HEK293 (cell line): ENCODE results near the gene GTF2IRD1.

ENCODE experiments used
- CTCF ChIA-PET: fragments of 350-600 bp; formaldehyde crosslinking; extraction: SDS; loops from one replicate; lab custom pipeline; 2021; ENCODE audit warnings: antibody characterized with exemption; lab: Yijun Ruan, JAX
- POLR2A ChIA-PET: fragments of 300-600 bp; formaldehyde crosslinking; extraction: SDS; loops from one replicate; lab custom pipeline; 2020; ENCODE audit warnings: antibody characterized with exemption, inconsistent platforms; lab: Yijun Ruan, JAX
- H3K27ac ChIP-seq: fragments of 200-500 bp; sonication (Bioruptor generic); 2 replicates; pipeline ENCODE4 v1.5.1; 2014; ENCODE audit warnings: low read depth, low read length, control low read depth, inconsistent platforms; ENCODE audit errors: extremely low read depth
- H3K36me3 ChIP-seq, 2 experiments: fragments of 200-500 bp in 1 of 2; sonication (Bioruptor generic) in 1 of 2; 1 replicate in 1 of 2; 2 replicates in 1 of 2; pipeline ENCODE4 v1.5.1; 2014 to 2017; ENCODE audit warnings: inconsistent platforms in 2 of 2, low read length in 2 of 2; ENCODE audit not compliant: control insufficient read depth in 2 of 2, insufficient read depth in 1 of 2
- H3K4me1 ChIP-seq: fragments of 200-500 bp; sonication (Bioruptor generic); 2 replicates; pipeline ENCODE4 v1.5.1; 2014; ENCODE audit warnings: mild to moderate bottlenecking, low read length, inconsistent platforms; ENCODE audit not compliant: control insufficient read depth, insufficient read depth
- H3K4me3 ChIP-seq: 2 replicates; pipeline ENCODE4 v1.5.1; 2011; ENCODE audit warnings: low read depth, mild to moderate bottlenecking, control low read depth, low read length, moderate library complexity
- H3K9me3 ChIP-seq: fragments of 200-500 bp; sonication (Bioruptor generic); 2 replicates; pipeline ENCODE4 v1.5.1; 2014; ENCODE audit warnings: low read depth, low read length, inconsistent platforms; ENCODE audit not compliant: control insufficient read depth, insufficient read depth
- FEZF1 ChIP-seq: fragments of 450-650 bp; formaldehyde crosslinking; IDR thresholded peaks from 2 replicates; pipeline ENCODE4 v1.5.1; 2016; ENCODE audit warnings: missing biosample characterization, missing genetic modification characterization
- GLIS1 ChIP-seq: fragments of 450-650 bp; formaldehyde crosslinking; IDR thresholded peaks from 2 replicates; pipeline ENCODE4 v1.5.1; 2016; ENCODE audit warnings: missing biosample characterization, missing genetic modification characterization
- KLF16 ChIP-seq: fragments of 450-650 bp; formaldehyde crosslinking; IDR thresholded peaks from 2 replicates; pipeline ENCODE4 v1.5.1; 2017; ENCODE audit warnings: missing biosample characterization, missing genetic modification characterization
- SP7 ChIP-seq: fragments of 450-650 bp; formaldehyde crosslinking; IDR thresholded peaks from 2 replicates; pipeline ENCODE4 v1.5.1; 2016; ENCODE audit warnings: missing biosample characterization, missing genetic modification characterization
- WT1 ChIP-seq: fragments of 450-650 bp; formaldehyde crosslinking; IDR thresholded peaks from 2 replicates; pipeline ENCODE4 v1.5.1; 2016; ENCODE audit warnings: missing biosample characterization, missing genetic modification characterization
- YY1 ChIP-seq: fragments of 450-650 bp; formaldehyde crosslinking; IDR thresholded peaks from 2 replicates; pipeline ENCODE4 v1.5.1; 2018; ENCODE audit warnings: missing biosample characterization, missing genetic modification characterization
- ZFP69B ChIP-seq: fragments of 450-650 bp; formaldehyde crosslinking; IDR thresholded peaks from 2 replicates; pipeline ENCODE4 v1.5.1; 2016; ENCODE audit warnings: missing biosample characterization, missing genetic modification characterization
- ZIC2 ChIP-seq: fragments of 450-650 bp; formaldehyde crosslinking; IDR thresholded peaks from 2 replicates; pipeline ENCODE4 v1.5.1; 2016; ENCODE audit warnings: missing biosample characterization, missing genetic modification characterization
- ZNF121 ChIP-seq: fragments of 450-650 bp; formaldehyde crosslinking; IDR thresholded peaks from 2 replicates; pipeline ENCODE4 v1.5.1; 2016; ENCODE audit warnings: missing biosample characterization, missing genetic modification characterization
- ZNF292 ChIP-seq: fragments of 450-650 bp; formaldehyde crosslinking; IDR thresholded peaks from 2 replicates; pipeline ENCODE4 v1.5.1; 2016; ENCODE audit warnings: low read depth, missing biosample characterization, missing genetic modification characterization, borderline replicate concordance
- ZNF335 ChIP-seq: fragments of 450-650 bp; formaldehyde crosslinking; conservative IDR thresholded peaks from 2 replicates; pipeline ENCODE4 v1.5.1; 2016; ENCODE audit warnings: missing biosample characterization, missing genetic modification characterization
- ZNF341 ChIP-seq: fragments of 450-650 bp; formaldehyde crosslinking; IDR thresholded peaks from 2 replicates; pipeline ENCODE4; 2016; ENCODE audit warnings: low read depth, missing biosample characterization, missing genetic modification characterization
- ZNF416 ChIP-seq: fragments of 450-650 bp; formaldehyde crosslinking; IDR thresholded peaks from 2 replicates; pipeline ENCODE4 v1.5.1; 2016; ENCODE audit warnings: missing biosample characterization, missing genetic modification characterization
- ZNF423 ChIP-seq: fragments of 450-650 bp; formaldehyde crosslinking; IDR thresholded peaks from 2 replicates; pipeline ENCODE4 v1.5.1; 2016; ENCODE audit warnings: missing biosample characterization, missing genetic modification characterization
- ZNF48 ChIP-seq: fragments of 450-650 bp; formaldehyde crosslinking; IDR thresholded peaks from 2 replicates; pipeline ENCODE4 v1.5.1; 2016; ENCODE audit warnings: missing biosample characterization, missing genetic modification characterization
- ZNF544 ChIP-seq: fragments of 450-650 bp; formaldehyde crosslinking; IDR thresholded peaks from 2 replicates; pipeline ENCODE4 v1.5.0; 2017; ENCODE audit warnings: missing biosample characterization, missing genetic modification characterization
- ZNF555 ChIP-seq: fragments of 450-650 bp; formaldehyde crosslinking; conservative IDR thresholded peaks from 2 replicates; pipeline ENCODE4 v1.5.1; 2017; ENCODE audit warnings: missing biosample characterization, mild to moderate bottlenecking, missing genetic modification characterization, inconsistent platforms
- ZNF561 ChIP-seq: fragments of 450-650 bp; IDR thresholded peaks from 2 replicates; pipeline ENCODE4 v1.5.1; 2018; ENCODE audit warnings: missing biosample characterization, missing genetic modification characterization, borderline replicate concordance
- TF ChIP-seq, protein P1 (sequence below): fragments of 450-650 bp; formaldehyde crosslinking; IDR thresholded peaks from 2 replicates; pipeline ENCODE4 v1.5.1; 2016; ENCODE audit warnings: missing biosample characterization, missing genetic modification characterization
- TF ChIP-seq, protein P2 (sequence below): fragments of 450-650 bp; formaldehyde crosslinking; IDR thresholded peaks from 2 replicates; pipeline ENCODE4 v1.5.1; 2016; ENCODE audit warnings: missing biosample characterization, missing genetic modification characterization
- TF ChIP-seq, protein P3 (sequence below): fragments of 450-650 bp; formaldehyde crosslinking; IDR thresholded peaks from 2 replicates; pipeline ENCODE4 v1.5.1; 2017; ENCODE audit warnings: missing biosample characterization, missing genetic modification characterization
- TF ChIP-seq, protein P4 (sequence below): fragments of 450-650 bp; formaldehyde crosslinking; IDR thresholded peaks from 2 replicates; pipeline ENCODE4 v1.5.1; 2016; ENCODE audit warnings: missing biosample characterization, missing genetic modification characterization
- TF ChIP-seq, protein P5 (sequence below): fragments of 450-650 bp; formaldehyde crosslinking; IDR thresholded peaks from 2 replicates; pipeline ENCODE4 v1.5.1; 2016; ENCODE audit warnings: missing biosample characterization, missing genetic modification characterization

GTF2IRD1 gene

DNA sequence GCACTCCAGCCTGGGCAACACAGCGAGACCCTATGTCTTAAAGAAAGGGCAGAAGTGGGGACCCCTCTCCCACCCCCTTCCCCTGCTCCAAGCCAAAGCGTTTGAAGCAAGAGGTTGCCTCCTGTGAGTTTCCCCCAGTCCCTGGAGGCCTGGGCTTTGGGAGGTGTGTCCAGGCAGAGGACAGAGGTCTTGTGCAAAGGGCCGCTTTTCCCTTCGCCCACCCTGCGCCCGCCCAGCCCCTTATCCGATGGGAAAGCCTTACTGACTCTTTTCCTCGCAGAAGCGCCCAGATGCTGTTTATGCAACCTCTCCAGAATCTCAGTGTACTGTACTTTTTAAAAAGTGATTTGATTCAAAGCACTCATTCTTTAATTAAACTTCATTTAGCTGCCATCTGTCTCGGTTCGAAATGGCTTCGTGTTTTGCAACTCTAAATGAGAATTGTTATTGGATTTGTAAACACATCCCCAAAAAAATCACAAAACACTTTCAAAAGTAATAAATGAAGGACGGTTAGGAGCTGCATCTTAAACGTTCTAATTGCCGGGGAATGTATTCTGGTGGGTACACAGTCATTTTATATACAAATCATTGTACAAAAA, 153.3 kb downstream of the GTF2IRD1 start:
- ChIA-PET CTCF (interaction anchor here (0.6 kb wide), 1 partner anchor 23 kb away, joined by 3 read pairs; no protein-coding TSS in a partner anchor), POLR2A (interaction anchor here (0.7 kb wide), 1 partner anchor 15 kb away, joined by 5 read pairs; no protein-coding TSS in a partner anchor)
- Histone ChIP-seq H3K4me1 (peaks cover 2% of the 10 kb centered on the region; the same call in 1 of the 2 replicates), H3K4me3 (peak overlapping the region; percentile 30), H3K9me3 (no peaks in the 10 kb centered on the region)
- TF ChIP-seq ZNF561 (tag by site-specific recombination) (no peak), ZNF292 (tag by site-specific recombination) (no peak), ZNF544 (no peak), ZNF121 (tag by site-specific recombination) (peak; percentile 95; the same call in 1 of the 2 replicates)
- TF ChIP-seq, all 188 proteins: peak for 1
- 0 out of 2 replicates have a peak overlapping the region, but pooled peaks have one; percentile 16 for H3K27ac ChIP-seq
- no peaks in the 10 kb centered on the region; a peak in 1 of 3 replicates for H3K36me3 ChIP-seq

DNA sequence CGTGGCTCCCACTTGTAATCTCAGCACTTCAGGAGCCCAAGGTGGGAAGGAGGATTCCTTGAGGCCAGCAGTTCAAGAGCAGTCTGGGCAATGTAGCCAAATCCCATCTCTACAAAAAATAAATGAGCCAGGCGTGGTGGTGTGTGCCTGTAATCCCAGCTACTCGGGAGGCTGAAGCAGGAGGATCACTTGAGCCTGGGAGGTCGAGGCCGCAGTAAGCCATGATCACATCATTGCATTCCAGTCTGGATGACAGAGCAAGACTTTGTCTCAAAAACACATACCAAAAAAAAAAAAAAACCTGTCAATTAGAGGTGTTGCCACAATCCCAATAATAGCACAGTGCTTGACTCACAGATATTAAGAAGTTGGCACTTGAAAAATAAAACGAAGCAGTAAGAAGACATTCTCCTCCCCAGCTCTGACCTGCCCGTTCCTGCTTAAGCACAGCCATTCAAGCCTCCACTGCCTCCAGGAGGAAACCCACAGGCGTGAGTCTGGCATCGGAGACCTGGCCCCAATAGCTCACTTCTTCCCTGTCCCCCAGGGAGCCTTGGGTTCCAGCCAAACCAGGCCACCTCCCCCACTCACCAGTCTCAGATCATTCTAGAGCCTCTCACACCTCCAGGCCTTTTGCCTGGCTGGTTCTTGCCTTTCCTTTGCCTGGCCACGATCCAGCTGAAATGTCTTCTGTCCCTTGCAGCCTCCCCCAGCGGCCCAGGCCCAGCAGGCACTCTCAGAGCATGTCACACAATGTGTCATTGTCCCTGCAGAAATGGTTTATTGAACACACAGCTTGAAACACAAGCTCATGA, 158.5 kb downstream of the GTF2IRD1 start:
- H3K9me3 ChIP-seq = no peaks in the 10 kb centered on the region
- TF ChIP-seq, protein P1, sequence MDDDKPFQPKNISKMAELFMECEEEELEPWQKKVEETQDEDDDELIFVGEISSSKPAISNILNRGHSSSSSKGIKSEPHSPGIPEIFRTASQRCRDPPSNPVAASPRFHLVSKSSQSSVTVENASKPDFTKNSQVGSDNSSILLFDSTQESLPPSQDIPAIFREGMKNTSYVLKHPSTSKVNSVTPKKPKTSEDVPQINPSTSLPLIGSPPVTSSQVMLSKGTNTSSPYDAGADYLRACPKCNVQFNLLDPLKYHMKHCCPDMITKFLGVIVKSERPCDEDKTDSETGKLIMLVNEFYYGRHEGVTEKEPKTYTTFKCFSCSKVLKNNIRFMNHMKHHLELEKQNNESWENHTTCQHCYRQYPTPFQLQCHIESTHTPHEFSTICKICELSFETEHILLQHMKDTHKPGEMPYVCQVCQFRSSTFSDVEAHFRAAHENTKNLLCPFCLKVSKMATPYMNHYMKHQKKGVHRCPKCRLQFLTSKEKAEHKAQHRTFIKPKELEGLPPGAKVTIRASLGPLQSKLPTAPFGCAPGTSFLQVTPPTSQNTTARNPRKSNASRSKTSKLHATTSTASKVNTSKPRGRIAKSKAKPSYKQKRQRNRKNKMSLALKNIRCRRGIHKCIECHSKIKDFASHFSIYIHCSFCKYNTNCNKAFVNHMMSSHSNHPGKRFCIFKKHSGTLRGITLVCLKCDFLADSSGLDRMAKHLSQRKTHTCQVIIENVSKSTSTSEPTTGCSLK (tag by site-specific recombination) = no peak
- TF ChIP-seq, protein P2, sequence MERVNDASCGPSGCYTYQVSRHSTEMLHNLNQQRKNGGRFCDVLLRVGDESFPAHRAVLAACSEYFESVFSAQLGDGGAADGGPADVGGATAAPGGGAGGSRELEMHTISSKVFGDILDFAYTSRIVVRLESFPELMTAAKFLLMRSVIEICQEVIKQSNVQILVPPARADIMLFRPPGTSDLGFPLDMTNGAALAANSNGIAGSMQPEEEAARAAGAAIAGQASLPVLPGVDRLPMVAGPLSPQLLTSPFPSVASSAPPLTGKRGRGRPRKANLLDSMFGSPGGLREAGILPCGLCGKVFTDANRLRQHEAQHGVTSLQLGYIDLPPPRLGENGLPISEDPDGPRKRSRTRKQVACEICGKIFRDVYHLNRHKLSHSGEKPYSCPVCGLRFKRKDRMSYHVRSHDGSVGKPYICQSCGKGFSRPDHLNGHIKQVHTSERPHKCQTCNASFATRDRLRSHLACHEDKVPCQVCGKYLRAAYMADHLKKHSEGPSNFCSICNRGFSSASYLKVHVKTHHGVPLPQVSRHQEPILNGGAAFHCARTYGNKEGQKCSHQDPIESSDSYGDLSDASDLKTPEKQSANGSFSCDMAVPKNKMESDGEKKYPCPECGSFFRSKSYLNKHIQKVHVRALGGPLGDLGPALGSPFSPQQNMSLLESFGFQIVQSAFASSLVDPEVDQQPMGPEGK (tag by site-specific recombination) = peak; percentile 46
- TF ChIP-seq SP7 (tag by site-specific recombination) (0 out of 2 replicates have a peak, but pooled peaks have one; percentile 21), ZNF48 (tag by site-specific recombination) (no peak), ZNF555 (tag by site-specific recombination) (no peak), ZNF423 (tag by site-specific recombination) (peak; percentile 58; the same call in 1 of the 2 replicates), ZFP69B (tag by site-specific recombination) (no peak), ZIC2 (tag by site-specific recombination) (peak; percentile 83), FEZF1 (tag by site-specific recombination) (peak; percentile 91), ZNF416 (tag by site-specific recombination) (no peak), ZNF341 (tag by site-specific recombination) (0 out of 2 replicates have a peak, but pooled peaks have one; percentile 20), GLIS1 (tag by site-specific recombination) (peak; percentile 97), KLF16 (tag by site-specific recombination) (no peak), ZNF335 (tag by site-specific recombination) (peak; percentile 47; the same call in 1 of the 2 replicates), WT1 (tag by site-specific recombination) (no peak), YY1 (tag by site-specific recombination) (no peak)
- TF ChIP-seq, protein P3, sequence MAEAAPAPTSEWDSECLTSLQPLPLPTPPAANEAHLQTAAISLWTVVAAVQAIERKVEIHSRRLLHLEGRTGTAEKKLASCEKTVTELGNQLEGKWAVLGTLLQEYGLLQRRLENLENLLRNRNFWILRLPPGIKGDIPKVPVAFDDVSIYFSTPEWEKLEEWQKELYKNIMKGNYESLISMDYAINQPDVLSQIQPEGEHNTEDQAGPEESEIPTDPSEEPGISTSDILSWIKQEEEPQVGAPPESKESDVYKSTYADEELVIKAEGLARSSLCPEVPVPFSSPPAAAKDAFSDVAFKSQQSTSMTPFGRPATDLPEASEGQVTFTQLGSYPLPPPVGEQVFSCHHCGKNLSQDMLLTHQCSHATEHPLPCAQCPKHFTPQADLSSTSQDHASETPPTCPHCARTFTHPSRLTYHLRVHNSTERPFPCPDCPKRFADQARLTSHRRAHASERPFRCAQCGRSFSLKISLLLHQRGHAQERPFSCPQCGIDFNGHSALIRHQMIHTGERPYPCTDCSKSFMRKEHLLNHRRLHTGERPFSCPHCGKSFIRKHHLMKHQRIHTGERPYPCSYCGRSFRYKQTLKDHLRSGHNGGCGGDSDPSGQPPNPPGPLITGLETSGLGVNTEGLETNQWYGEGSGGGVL (tag by site-specific recombination) = peak; percentile 64
- TF ChIP-seq, protein P4, sequence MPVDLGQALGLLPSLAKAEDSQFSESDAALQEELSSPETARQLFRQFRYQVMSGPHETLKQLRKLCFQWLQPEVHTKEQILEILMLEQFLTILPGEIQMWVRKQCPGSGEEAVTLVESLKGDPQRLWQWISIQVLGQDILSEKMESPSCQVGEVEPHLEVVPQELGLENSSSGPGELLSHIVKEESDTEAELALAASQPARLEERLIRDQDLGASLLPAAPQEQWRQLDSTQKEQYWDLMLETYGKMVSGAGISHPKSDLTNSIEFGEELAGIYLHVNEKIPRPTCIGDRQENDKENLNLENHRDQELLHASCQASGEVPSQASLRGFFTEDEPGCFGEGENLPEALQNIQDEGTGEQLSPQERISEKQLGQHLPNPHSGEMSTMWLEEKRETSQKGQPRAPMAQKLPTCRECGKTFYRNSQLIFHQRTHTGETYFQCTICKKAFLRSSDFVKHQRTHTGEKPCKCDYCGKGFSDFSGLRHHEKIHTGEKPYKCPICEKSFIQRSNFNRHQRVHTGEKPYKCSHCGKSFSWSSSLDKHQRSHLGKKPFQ (tag by site-specific recombination) = 0 out of 2 replicates have a peak, but pooled peaks have one; percentile 22
- TF ChIP-seq, protein P5, sequence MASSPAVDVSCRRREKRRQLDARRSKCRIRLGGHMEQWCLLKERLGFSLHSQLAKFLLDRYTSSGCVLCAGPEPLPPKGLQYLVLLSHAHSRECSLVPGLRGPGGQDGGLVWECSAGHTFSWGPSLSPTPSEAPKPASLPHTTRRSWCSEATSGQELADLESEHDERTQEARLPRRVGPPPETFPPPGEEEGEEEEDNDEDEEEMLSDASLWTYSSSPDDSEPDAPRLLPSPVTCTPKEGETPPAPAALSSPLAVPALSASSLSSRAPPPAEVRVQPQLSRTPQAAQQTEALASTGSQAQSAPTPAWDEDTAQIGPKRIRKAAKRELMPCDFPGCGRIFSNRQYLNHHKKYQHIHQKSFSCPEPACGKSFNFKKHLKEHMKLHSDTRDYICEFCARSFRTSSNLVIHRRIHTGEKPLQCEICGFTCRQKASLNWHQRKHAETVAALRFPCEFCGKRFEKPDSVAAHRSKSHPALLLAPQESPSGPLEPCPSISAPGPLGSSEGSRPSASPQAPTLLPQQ = 0 out of 2 replicates have a peak, but pooled peaks have one; percentile 13

More for the DNA sequence above, 158.5 kb downstream of the GTF2IRD1 start:
- Histone ChIP-seq H3K27ac (peak overlapping the region; percentile 32), H3K4me3 (no peak overlapping the region), H3K4me1 (peaks cover 5% of the 10 kb centered on the region; the same call in 1 of the 2 replicates), H3K36me3 (no peaks in the 10 kb centered on the region)
- POLR2A ChIA-PET = interaction anchor here (0.6 to 1.3 kb wide), 3 partner anchors 9 to 45 kb away, joined by 3 read pairs; no protein-coding TSS in a partner anchor
- CTCF ChIA-PET = interaction anchor here (0.7 to 1.9 kb wide), 4 partner anchors 10 to 211 kb away, joined by 3 to 4 read pairs (median 4); no protein-coding TSS in a partner anchor
